ENCODE measurements around the gene IL1RAPL1.
"Not testable (repeated sequence)": the region's sequence is repeated elsewhere in the genome, so short reads cannot be mapped to it uniquely, and the experiment has no call there.

IL1RAPL1 gene

DNA sequence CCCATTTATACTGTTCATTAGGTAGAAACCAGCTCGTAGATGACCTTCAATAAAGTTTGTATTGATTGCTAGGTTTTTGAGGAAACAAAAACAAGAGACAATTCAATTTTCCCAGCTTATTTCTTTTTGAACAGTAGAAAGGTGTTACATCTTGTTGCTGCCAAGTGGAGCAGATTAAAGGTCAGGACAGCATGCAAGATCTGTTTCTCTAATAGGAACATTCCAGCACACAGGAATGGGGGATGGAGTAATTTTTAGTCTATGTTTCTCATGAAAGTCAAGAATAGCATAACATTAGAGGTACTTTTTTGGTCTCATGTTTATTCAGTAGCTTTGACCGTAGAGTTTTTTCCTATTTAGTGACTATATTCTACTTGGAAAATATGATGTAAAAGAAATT, 132.4 kb downstream of the IL1RAPL1 start:
- no peak for TF ChIP-seq JUND (IDR thresholded peaks at IDR 0.05; ENCODE audit: low read depth)
- in situ Hi-C loops (cut with HindIII; ENCODE audit: low pct_unique_long_range_greater_than_20kb, low sequenced_read_pairs) = no loop called here
- DNase-seq (ENCODE audit: low read depth in 1 of 2, low spot score in 1 of 2) = no peak

DNA sequence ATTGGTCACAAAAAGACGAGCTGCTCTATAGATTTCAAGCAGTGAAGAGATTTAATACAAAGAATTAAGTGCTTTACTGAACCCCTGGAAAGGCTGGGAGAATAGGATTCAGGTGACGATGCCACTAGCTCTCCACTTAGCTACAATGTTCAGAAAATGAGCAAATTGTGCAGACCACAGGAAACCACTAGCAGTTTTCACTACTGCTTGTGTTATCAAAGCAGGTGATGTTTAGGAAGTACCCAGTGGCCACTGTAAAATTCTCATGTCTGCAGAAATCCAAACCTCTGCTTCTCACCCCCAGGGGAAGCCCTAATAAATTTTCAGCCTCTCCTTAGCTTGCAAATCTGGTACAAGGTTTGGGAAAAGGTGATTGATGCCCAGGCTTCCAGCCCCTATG, 165.1 kb downstream of the IL1RAPL1 start:
- in situ Hi-C loops (cut with HindIII; ENCODE audit: low pct_unique_long_range_greater_than_20kb, low sequenced_read_pairs) = no loop called here
- no peak for TF ChIP-seq JUND (IDR thresholded peaks at IDR 0.05; ENCODE audit: low read depth)
- no peak for DNase-seq (ENCODE audit: low read depth in 1 of 2, low spot score in 1 of 2)

DNA sequence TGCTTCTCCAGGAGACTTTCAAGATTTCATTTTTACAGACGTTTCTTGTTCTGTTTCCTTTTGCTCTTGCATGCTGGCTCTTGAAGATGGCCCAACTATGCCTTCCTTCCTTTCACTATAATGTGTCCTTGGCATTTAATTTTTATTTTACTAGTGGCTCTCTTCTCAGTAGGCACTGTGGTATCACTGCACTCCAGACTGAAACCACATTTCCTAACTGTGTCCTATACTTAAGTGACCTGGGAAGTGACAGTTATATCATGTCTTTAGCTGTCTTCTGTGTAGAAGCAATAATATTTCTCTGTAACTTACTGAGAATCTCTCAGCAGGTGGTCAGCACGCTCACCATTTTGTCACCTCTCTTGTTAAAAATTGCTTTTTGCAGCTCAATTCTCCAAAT, 168.9 kb downstream of the IL1RAPL1 start:
- DNase-seq (ENCODE audit: low read depth in 1 of 2, low spot score in 1 of 2) = no peak
- in situ Hi-C loops (cut with HindIII; ENCODE audit: low pct_unique_long_range_greater_than_20kb, low sequenced_read_pairs) = no loop called here
- TF ChIP-seq JUND (IDR thresholded peaks at IDR 0.05; ENCODE audit: low read depth) = no peak

DNA sequence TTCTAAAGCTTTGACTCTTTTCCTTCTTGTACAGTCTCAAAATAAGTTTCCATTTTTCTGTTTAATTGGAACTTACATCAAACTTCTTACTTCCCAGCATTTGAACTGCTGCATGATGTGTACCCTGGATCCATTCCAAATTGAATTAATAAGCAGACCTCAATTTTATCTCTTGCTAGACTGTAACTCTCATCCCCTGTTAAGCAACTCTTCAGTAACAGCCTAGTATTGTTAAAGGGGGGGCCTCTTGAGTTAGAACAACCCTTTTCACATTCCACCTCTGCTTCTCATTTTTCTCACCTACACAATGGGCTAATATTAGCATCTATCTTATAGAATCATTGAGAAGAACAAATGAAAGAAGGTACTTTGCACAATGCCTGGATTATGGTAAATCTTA, 169.4 kb downstream of the IL1RAPL1 start:
- no peak for TF ChIP-seq JUND (IDR thresholded peaks at IDR 0.05; ENCODE audit: low read depth)
- in situ Hi-C loops (cut with HindIII; ENCODE audit: low pct_unique_long_range_greater_than_20kb, low sequenced_read_pairs) = no loop called here
- DNase-seq (ENCODE audit: low read depth in 1 of 2, low spot score in 1 of 2) = no peak

DNA sequence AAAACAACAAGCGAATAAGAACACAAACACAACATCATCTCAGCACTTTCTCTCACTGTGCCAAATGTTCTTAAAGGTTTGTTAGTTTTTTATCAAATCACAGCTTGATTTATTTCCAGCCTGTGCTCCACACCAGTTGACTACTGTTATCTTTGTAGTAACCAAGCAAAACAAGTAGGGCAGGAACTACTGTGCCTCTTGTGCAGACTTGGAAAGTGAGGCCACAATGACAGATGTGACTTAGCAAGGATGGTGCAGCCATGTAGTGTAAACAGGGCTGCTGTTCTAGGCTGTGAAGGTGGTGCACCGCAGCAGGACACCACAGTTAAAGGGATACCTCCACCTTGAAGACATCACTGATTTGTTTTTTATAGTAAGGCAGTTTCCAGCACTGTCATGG, 170.0 kb downstream of the IL1RAPL1 start:
- DNase-seq (ENCODE audit: low read depth in 1 of 2, low spot score in 1 of 2) = no peak
- in situ Hi-C loops (cut with HindIII; ENCODE audit: low pct_unique_long_range_greater_than_20kb, low sequenced_read_pairs) = no loop called here
- TF ChIP-seq JUND (IDR thresholded peaks at IDR 0.05; ENCODE audit: low read depth) = no peak

DNA sequence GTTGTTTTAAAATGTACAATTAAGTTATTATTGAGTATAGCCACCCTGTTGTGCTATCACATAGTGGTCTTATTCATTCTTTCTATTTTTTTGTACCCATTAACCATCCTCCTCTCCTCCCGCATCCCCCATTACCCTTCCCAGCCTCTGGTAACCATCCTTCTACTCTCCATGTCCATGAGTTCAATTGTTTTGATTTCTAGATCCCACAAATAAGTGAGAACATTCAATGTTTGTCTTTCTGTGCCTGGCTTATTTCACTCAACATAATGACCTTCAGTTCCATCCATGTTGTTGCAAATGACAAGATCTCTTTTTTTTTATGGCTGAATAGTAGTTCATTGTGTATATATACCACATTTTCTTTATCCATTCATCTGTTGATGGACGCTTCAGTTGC, 179.3 kb downstream of the IL1RAPL1 start:
- DNase-seq (ENCODE audit: low read depth in 1 of 2, low spot score in 1 of 2); in situ Hi-C loops (cut with HindIII; ENCODE audit: low pct_unique_long_range_greater_than_20kb, low sequenced_read_pairs): not testable (repeated sequence)

DNA sequence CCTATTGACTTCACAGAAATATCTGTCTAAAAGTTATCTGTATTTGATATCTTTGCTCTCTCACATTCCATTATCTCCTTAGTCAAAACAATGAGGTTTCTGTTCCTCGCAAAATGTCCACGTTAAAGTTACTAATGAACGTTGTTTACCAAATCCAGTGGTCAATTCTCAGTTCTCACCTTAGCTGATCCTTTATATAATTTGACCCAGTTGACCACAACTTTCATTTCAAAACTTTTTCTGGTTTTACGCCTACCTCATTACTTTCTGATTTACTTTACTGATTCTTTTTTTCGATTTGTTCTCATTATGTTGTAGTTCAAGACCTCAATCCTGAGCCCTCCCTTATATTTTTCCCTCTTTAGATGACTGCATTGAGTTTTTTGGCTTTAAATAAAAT, 186.6 kb downstream of the IL1RAPL1 start:
- no peak for DNase-seq (ENCODE audit: low read depth in 1 of 2, low spot score in 1 of 2)
- TF ChIP-seq JUND (IDR thresholded peaks at IDR 0.05; ENCODE audit: low read depth) = no peak
- in situ Hi-C loops (cut with HindIII; ENCODE audit: low pct_unique_long_range_greater_than_20kb, low sequenced_read_pairs) = no loop called here

DNA sequence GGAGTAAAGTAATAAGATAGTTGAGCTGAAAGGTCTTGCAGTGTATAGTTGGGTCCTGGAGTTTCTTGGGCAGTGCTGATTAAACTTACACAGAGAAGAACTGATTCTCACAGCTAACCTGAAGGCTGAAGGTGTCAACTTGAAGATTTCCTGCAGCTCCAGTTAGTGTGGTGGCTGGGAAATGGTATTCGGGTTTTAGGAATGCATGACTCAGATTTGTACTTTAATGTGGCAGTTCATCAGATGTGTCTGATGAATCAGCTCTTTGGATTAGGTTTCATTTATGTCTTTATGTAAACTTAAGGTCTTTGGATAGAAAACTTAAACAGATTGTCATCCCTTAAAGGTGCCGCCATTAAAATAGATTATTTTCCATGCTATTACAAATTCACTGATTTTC, 200.0 kb downstream of the IL1RAPL1 start:
- in situ Hi-C loops (cut with HindIII; ENCODE audit: low pct_unique_long_range_greater_than_20kb, low sequenced_read_pairs) = no loop called here

DNA sequence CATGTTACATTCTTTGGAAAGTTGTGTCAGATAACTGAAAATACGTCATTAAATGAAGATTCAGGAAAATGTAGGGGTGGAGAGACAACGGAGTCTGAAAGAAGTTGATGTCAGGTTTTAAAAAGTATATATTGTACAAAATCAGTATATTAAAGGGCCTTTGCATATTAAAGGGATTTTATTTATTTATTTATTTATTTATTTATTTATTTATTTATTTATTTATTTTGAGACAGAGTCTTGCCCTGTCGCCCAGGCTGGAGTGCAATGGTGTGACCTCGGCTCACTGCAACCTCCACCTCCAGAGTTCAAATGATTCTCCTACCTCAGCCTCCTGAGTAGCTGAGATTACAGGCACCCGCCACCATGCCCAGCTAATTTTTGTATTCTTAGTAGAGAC, 213.4 kb downstream of the IL1RAPL1 start:
- in situ Hi-C loops (cut with HindIII; ENCODE audit: low pct_unique_long_range_greater_than_20kb, low sequenced_read_pairs); DNase-seq (ENCODE audit: low read depth in 1 of 2, low spot score in 1 of 2): not testable (repeated sequence)

More for the DNA sequence above, 200.0 kb downstream of the IL1RAPL1 start:
- no peak for TF ChIP-seq JUND (IDR thresholded peaks at IDR 0.05; ENCODE audit: low read depth)
- DNase-seq (ENCODE audit: low read depth in 1 of 2, low spot score in 1 of 2) = no peak

DNA sequence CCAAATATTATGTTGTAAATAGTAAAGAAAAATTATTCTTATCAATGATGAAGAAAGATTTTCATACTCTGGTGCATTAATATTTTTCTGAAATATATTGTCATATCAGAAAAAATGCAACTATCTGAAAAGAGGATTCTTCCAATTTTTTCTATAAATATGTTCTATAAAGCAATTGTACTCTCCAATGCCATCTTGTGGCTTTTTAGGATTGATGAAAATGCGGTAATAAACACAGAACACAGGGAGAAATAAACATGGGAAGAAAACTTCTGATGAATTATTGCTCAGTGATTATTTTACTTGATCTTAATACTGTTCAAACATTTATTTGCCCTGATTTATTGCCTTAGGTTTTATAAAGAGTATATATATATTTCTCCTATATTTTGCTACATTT, 215.4 kb downstream of the IL1RAPL1 start:
- in situ Hi-C loops (cut with HindIII; ENCODE audit: low pct_unique_long_range_greater_than_20kb, low sequenced_read_pairs) = no loop called here
- TF ChIP-seq JUND (IDR thresholded peaks at IDR 0.05; ENCODE audit: low read depth) = no peak
- DNase-seq (ENCODE audit: low read depth in 1 of 2, low spot score in 1 of 2) = no peak

DNA sequence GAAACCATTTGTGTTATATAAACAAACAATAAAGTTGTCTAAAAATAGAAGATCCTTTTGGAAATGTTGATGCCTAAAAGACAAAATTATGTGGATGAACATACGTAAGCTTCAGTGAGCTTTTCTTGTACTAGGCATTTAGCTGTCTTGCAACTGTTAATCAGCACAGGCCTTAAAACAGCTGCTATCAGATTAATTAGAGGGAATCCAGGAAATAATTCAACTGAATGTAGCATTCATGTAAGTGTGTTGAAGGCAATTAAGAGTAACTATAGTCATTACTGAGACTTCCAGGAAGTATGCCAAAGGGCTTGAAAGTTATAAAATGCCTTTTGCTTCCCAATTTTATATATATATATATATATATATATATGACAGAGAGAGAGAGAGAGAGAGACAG, 248.7 kb downstream of the IL1RAPL1 start:
- in situ Hi-C loops (cut with HindIII; ENCODE audit: low pct_unique_long_range_greater_than_20kb, low sequenced_read_pairs) = no loop called here
- no peak for DNase-seq (ENCODE audit: low read depth in 1 of 2, low spot score in 1 of 2)
- TF ChIP-seq JUND (IDR thresholded peaks at IDR 0.05; ENCODE audit: low read depth) = no peak

DNA sequence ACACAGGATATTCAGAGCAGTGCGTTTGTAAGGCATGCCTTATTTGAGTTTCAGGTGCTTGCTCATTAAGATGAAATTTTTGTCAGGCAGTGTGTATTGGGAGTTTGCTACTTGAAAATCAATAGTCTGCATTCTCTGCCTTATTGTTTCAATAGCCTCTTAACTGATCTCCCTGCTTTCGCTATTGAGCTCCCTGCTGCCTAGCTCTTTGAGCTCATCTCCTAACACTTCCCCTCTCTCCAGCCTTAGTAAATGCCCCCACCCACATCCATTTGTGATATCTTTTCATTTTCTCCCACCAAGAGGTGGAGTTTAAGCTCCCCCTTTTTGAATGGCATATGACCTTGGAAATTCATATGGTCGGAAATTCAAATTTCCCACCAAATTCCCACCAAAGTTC, 256.6 kb downstream of the IL1RAPL1 start:
- TF ChIP-seq JUND (IDR thresholded peaks at IDR 0.05; ENCODE audit: low read depth) = no peak
- in situ Hi-C loops (cut with HindIII; ENCODE audit: low pct_unique_long_range_greater_than_20kb, low sequenced_read_pairs) = no loop called here

DNA sequence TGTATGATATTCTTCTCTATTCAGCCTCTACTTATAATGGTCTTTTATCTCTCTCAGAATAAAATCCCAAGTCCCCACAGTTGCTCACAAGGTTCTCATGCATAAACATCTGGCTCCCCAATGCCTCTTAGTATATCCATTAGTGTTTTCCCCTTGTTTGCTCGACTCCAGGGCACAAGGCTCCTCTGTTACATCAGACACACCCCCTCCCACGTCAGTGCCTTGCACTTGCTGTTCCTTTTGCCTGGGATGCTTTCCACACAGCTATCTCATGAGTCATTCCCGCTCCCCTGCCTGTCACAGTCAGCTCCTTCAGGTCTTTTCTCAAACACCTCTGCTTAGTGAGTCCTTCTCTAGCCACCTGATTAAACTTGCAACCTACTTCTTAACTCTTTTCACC, 260.2 kb downstream of the IL1RAPL1 start:
- in situ Hi-C loops (cut with HindIII; ENCODE audit: low pct_unique_long_range_greater_than_20kb, low sequenced_read_pairs) = no loop called here
- no peak for TF ChIP-seq JUND (IDR thresholded peaks at IDR 0.05; ENCODE audit: low read depth)
- no peak for DNase-seq (ENCODE audit: low read depth in 1 of 2, low spot score in 1 of 2)

More for the DNA sequence above, 256.6 kb downstream of the IL1RAPL1 start:
- no peak for DNase-seq (ENCODE audit: low read depth in 1 of 2, low spot score in 1 of 2)

DNA sequence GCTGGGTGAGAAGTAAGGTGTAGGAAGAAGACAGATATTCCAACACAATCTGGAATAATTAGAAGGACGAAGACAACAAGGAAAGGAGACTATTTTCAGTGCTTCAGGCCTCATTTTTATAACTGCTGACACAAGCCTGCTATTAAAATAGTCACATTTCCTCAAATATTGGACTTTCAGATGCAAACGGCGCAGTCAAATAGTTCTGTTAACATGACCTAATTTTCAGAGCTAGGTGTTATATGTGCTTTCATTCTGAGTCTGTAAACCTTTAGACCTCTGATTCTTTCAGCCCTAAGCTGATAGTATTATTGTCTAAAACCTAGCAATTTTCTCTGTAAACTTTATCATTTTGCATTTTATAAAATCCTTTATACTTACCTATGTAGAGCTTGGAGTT, 261.5 kb downstream of the IL1RAPL1 start:
- in situ Hi-C loops (cut with HindIII; ENCODE audit: low pct_unique_long_range_greater_than_20kb, low sequenced_read_pairs) = no loop called here
- TF ChIP-seq JUND (IDR thresholded peaks at IDR 0.05; ENCODE audit: low read depth) = no peak
- DNase-seq (ENCODE audit: low read depth in 1 of 2, low spot score in 1 of 2) = no peak

DNA sequence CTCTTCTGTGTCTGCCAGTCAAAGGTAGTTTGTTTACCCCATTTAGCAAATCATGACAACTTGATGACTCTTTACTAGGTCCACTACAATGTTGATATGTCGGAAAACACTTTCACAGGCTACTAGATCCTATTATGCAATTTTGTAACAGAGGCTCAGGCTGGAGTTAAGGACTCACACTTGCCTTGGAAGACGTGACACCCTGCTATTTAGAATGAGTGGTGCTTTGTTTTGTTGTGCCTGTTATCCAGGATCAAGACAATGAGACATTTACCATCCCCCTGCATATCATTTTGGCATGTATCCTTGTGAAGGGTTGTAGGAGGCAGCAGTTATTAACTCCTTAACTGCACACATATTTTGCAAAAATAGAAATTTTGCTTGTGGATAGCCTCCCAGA, 263.7 kb downstream of the IL1RAPL1 start:
- TF ChIP-seq JUND (IDR thresholded peaks at IDR 0.05; ENCODE audit: low read depth) = no peak

More for the DNA sequence above, 263.7 kb downstream of the IL1RAPL1 start:
- no peak for DNase-seq (ENCODE audit: low read depth in 1 of 2, low spot score in 1 of 2)
- in situ Hi-C loops (cut with HindIII; ENCODE audit: low pct_unique_long_range_greater_than_20kb, low sequenced_read_pairs) = no loop called here

Data from T47D (cell line).